Measurements from ENCODE around the gene CCT8. TPM values are rescaled to one million over a fixed set of nuclear protein-coding genes. Genes with fewer than 3 reads are reported as not detected.
A peak's percentile ranks its signal among the peaks of the same experiment; 100 is the strongest.
"Not testable (repeated sequence)": the region's sequence is repeated elsewhere in the genome, so short reads cannot be mapped to it uniquely, and the experiment has no call there.

Gene CCT8
- total RNA-seq, 1 donor from 2014 or later: 170 TPM

GRCh38 chr21:29024474-29025327 is 48.7 kb downstream of the CCT8 start, which contains the start of gene USP16:
Gene USP16, plus strand, starts transcription at chr21:29024668. Its CDS starts 3,246 bp downstream, at chr21:29027914.
- peak; percentile 99 for DNase-seq (ENCODE audit: low spot score)

GRCh38 chr21:29022166-29022565 is 51.3 kb downstream of the CCT8 start:
- no peak for DNase-seq (ENCODE audit: low spot score)

- no peak for DNase-seq (ENCODE audit: low spot score)
Observed at GRCh38 chr21:29018540-29018939, 54.9 kb downstream of the CCT8 start.

GRCh38 chr21:29017639-29018237 is 55.7 kb downstream of the CCT8 start:
- DNase-seq (ENCODE audit: low spot score): no peak

- not testable (repeated sequence) for DNase-seq (ENCODE audit: low spot score)
Observed at GRCh38 chr21:29011236-29011635, 62.2 kb downstream of the CCT8 start.

- DNase-seq (ENCODE audit: low spot score): no peak
Observed at GRCh38 chr21:29008367-29008766, 65.1 kb downstream of the CCT8 start.

- no peak for DNase-seq (ENCODE audit: low spot score)
Observed at GRCh38 chr21:29007810-29008209, 65.6 kb downstream of the CCT8 start.

- no peak for DNase-seq (ENCODE audit: low spot score)
Observed at GRCh38 chr21:29007135-29007534, 66.3 kb downstream of the CCT8 start.

Other genes starting within 250 kb of the CCT8 start
- gene LTN1, start 80.8 kb downstream of the CCT8 start, total RNA-seq (ENCODE audit: insufficient read depth, low replicate concordance): 29.1 TPM
- 27.2 TPM for gene RWDD2B, start 54.3 kb downstream of the CCT8 start, total RNA-seq (ENCODE audit: insufficient read depth, low replicate concordance)
- gene USP16, start 49.0 kb downstream of the CCT8 start, total RNA-seq (ENCODE audit: insufficient read depth, low replicate concordance): 35.9 TPM
- gene MAP3K7CL, start 57.0 kb upstream of the CCT8 start, total RNA-seq (ENCODE audit: insufficient read depth, low replicate concordance): 19.0 TPM
- 117 TPM for gene BACH1, start 225.3 kb upstream of the CCT8 start, total RNA-seq (ENCODE audit: insufficient read depth, low replicate concordance)